D721Med (cell line): ENCODE measurements around the gene STAB2.

Experiments
- DNase-seq: peaks from one replicate; pipeline ENCODE4 v3.0.0; 2011; ENCODE audit warnings: low spot score; ENCODE audit not compliant: insufficient read length
- FAIRE-seq: peaks from 2 replicates; lab custom pipeline; 2011; peaks lifted over from hg19 to GRCh38; lab: Jason Lieb, UNC
- CTCF ChIP-seq: IDR thresholded peaks from 2 replicates; pipeline ENCODE4 v1.5.1; 2012; ENCODE audit warnings: mild to moderate bottlenecking, control low read depth; ENCODE audit not compliant: insufficient read depth; ENCODE audit errors: missing control alignments

STAB2 gene

GRCh38 chr12:103751171-103751570 lies 164.1 kb downstream of the STAB2 start:
- FAIRE-seq (no peak), DNase-seq (no peak)
- peak; percentile 1 for TF ChIP-seq CTCF

GRCh38 chr12:103751600-103751999 lies 164.5 kb downstream of the STAB2 start:
- TF ChIP-seq CTCF: no peak
- FAIRE-seq (no peak), DNase-seq (no peak)

DNA sequence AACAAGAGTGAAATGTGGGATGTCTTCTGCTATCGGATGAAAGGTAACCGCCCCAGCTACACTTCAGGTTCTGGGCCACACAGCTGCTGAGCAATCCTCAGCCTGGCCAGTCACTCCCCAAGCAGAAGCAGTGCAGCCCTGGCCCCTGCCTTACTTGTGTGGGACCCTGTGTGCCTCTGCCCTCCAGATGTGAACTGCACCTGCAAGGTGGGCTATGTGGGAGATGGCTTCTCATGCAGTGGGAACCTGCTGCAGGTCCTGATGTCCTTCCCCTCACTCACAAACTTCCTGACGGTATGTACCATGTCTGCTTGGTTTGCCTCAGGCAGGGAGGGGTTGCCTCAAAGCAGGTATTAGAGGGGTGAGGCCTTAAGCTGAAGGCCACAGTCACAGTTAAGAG lies 168.4 kb downstream of the STAB2 start:
- DNase-seq: no peak
- no peak for FAIRE-seq
- no peak for TF ChIP-seq CTCF

DNA sequence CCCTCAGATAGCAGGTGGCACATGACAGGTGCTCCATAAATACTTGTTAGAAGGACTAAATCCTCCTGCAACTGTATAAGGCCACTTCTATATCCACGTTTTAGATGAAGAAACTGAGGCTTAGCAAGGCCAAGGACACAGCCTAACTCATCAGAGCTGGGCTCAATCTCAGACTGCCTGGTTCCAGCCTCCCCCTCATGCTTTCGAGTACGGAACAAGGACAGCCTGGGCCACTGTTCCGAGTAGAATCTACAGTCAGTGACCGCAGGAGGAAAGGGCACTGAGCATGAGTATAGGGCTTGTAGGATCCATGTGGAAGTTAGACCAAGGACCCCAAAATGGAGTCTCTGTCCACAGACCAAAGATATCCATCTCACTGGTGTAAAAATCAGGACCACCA lies 169.4 kb downstream of the STAB2 start:
- FAIRE-seq: no peak
- TF ChIP-seq CTCF: no peak
- no peak for DNase-seq

DNA sequence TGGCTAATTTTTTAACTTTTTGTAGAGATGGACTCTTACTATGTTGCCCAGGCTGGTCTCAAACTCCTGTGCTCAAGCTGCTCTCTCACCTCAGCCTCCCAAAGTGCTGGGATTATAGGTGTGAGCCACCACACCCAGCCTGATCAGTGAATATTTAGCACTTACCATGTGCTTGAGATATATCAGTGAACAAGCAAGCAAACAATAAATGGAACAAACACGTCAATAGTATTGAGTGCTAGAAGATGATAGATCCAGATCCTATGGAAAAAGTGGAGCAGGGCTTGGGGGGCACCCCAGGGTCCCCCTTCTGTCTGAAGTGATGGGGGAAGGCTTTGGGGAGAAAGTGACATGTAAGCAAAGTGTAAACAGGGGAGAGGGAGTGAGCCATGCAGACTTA lies 170.2 kb downstream of the STAB2 start:
- FAIRE-seq: no peak

GRCh38 chr12:103758310-103759089 lies 171.4 kb downstream of the STAB2 start:
- TF ChIP-seq CTCF: no peak
- DNase-seq: no peak
- FAIRE-seq: no peak

More for the DNA sequence above, 170.2 kb downstream of the STAB2 start:
- TF ChIP-seq CTCF: no peak
- DNase-seq: no peak

DNA sequence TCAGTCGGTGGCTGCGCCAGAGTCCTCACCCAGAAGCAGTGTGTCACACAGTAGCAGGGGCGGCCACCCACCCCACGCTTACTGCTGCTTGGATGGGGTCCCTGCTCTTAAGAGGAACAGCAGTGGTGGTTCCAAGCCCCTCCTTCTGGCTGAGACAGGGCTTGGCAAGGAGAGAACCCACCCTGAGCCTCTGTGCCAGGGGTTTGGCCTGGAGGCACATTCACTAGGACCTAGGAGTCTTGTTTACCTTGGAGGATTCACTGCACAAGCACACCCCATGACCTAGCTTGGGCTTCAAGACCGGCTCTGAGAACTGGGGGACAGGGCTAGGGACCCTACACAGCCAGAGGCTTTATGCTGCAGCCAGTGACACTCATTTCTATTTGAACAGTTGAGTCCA lies 175.4 kb downstream of the STAB2 start:
- DNase-seq (no peak), FAIRE-seq (no peak)
- no peak for TF ChIP-seq CTCF
